Measurements from ENCODE around the gene UGT2B10. TPM values are rescaled to one million over a fixed set of nuclear protein-coding genes. Genes with fewer than 3 reads are reported as not detected.

The UGT2B10 gene
- total and polyA plus RNA-seq, 2 of the 8 experiments (the other 6 are each of a cell fraction or from before 2014, with no cell fraction given) = not detected

GRCh38 chr4:68859655-68860054 is 43.9 kb downstream of the UGT2B10 start (continued):
- TF ChIP-seq POU5F1 (IDR thresholded peaks at IDR 0.05; ENCODE audit: low read depth, low read length) = no peak

DNA sequence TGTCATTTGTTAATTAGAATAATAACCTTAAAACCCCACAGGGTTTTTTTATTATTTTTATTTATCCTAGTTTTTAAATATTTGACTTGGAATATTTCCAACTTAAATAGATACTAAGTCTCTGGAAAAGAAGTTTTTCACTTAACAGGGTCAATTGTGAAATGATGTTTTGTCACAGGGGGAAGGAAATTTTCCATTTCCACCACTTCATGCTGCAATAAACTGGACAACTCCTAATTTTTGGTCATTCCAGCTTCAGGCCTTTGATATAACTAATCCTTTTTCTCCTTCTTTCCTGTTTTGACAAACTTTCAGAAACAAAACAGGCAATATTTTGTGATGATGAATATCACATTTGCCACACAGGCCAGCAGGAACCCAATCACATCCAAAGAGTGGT is 45.3 kb downstream of the UGT2B10 start:
- H4K5ac ChIP-seq (ENCODE audit: insufficient read length, low read depth, low read length) = no peak overlapping the region
- H3K4me1 ChIP-seq (replicated peaks in 1 of 4; ENCODE audit: control insufficient read depth in 3 of 4, insufficient read depth in 4 of 4, low read length in 3 of 4) = no peaks in the 10 kb centered on the region
- H3K4me3 ChIP-seq (ENCODE audit: extremely low read depth in 1 of 4, insufficient read depth in 2 of 4, low read depth in 3 of 4, low read length in 4 of 4) = no peak overlapping the region
- H3K9ac ChIP-seq (replicated peaks in 1 of 4; ENCODE audit: extremely low read depth in 1 of 4, low read depth in 3 of 4, low read length in 3 of 4) = no peak overlapping the region
- no peak overlapping the region for H3K4me2 ChIP-seq (ENCODE audit: insufficient read depth in 1 of 2, low read depth in 2 of 2, low read length in 2 of 2)
- CTCF ChIA-PET (ENCODE audit: partially characterized antibody) = no interaction called here
- no peaks in the 10 kb centered on the region for H4K20me1 ChIP-seq (replicated peaks in 1 of 2; ENCODE audit: control insufficient read depth in 1 of 2, insufficient read depth in 2 of 2, low read length in 2 of 2)
- no peak overlapping the region for H3K23ac ChIP-seq (ENCODE audit: insufficient read length)
- H3K14ac ChIP-seq (ENCODE audit: insufficient read length) = no peak overlapping the region
- H3K9me3 ChIP-seq (ENCODE audit: insufficient read depth in 2 of 2, low read depth in 1 of 2, low read length in 1 of 2) = peaks cover 0 to 3% of the 10 kb centered on the region in 2 experiments; a peak in 2 of 4 replicates
- H4K8ac ChIP-seq (ENCODE audit: extremely low read depth, insufficient read depth, low read length) = no peak overlapping the region
- H2AK5ac ChIP-seq (ENCODE audit: low read depth, low read length) = no peak overlapping the region
- H3K79me2 ChIP-seq (ENCODE audit: control insufficient read depth in 1 of 2, insufficient read depth in 2 of 2, low read length in 2 of 2) = no peaks in the 10 kb centered on the region
- no peak overlapping the region for H3K27ac ChIP-seq (ENCODE audit: low read depth, low read length)
- no peak overlapping the region for H2BK20ac ChIP-seq (ENCODE audit: low read length)
- H2BK120ac ChIP-seq (replicated peaks; ENCODE audit: low read depth, low read length) = no peak overlapping the region
- no peaks in the 10 kb centered on the region for H3K79me1 ChIP-seq (ENCODE audit: low read depth, low read length)
- no peak for DNase-seq (ENCODE audit: low read depth in 1 of 2, low spot score in 2 of 2)
- no peaks in the 10 kb centered on the region for H3K23me2 ChIP-seq (ENCODE audit: low read depth, low read length)
- POLR2A ChIA-PET (ENCODE audit: partially characterized antibody) = no interaction called here
- H2BK5ac ChIP-seq (ENCODE audit: low read depth, low read length) = no peak overlapping the region
- no peak for FAIRE-seq
- no peaks in the 10 kb centered on the region for H3K27me3 ChIP-seq (replicated peaks in 1 of 4; ENCODE audit: control insufficient read depth in 3 of 4, extremely low read depth in 1 of 4, insufficient read depth in 3 of 4, low read length in 3 of 4)
- H3K36me3 ChIP-seq (ENCODE audit: control insufficient read depth in 2 of 4, insufficient read depth in 4 of 4, low read length in 3 of 4) = peaks cover 0 to 3% (median 0%) of the 10 kb centered on the region in 4 experiments; a peak in 2 of 8 replicates
- H2AFZ ChIP-seq (ENCODE audit: low read length) = no peak overlapping the region
- no peak overlapping the region for H3K4ac ChIP-seq (replicated peaks; ENCODE audit: insufficient read length, low read depth, low read length)
- H4K91ac ChIP-seq (replicated peaks; ENCODE audit: insufficient read length, low read length) = no peak overlapping the region
- H2BK15ac ChIP-seq (ENCODE audit: low read length) = no peak overlapping the region
- H2BK12ac ChIP-seq (ENCODE audit: low read depth, low read length) = no peak overlapping the region
- no peak overlapping the region for H3K56ac ChIP-seq (replicated peaks; ENCODE audit: insufficient read length, low read depth, low read length)
- no peak overlapping the region for H3K18ac ChIP-seq (ENCODE audit: extremely low read depth, low read length)
- TF ChIP-seq SIRT6 (IDR thresholded peaks at IDR 0.05; ENCODE audit: low read length) = no peak
- TF ChIP-seq KDM5A (IDR thresholded peaks at IDR 0.05; ENCODE audit: low read length) = no peak
- no peak for TF ChIP-seq POU5F1 (IDR thresholded peaks at IDR 0.05; ENCODE audit: low read depth, low read length)
- no peak for TF ChIP-seq TAF1 (IDR thresholded peaks at IDR 0.05; ENCODE audit: low read depth, low read length)
- no peak for TF ChIP-seq RBBP5 (IDR thresholded peaks at IDR 0.05; ENCODE audit: borderline replicate concordance, low read depth, low read length)
- TF ChIP-seq TBP (IDR thresholded peaks at IDR 0.05; ENCODE audit: low read depth, low read length) = no peak
- no peak for TF ChIP-seq PHF8 (conservative IDR thresholded peaks at IDR 0.05; ENCODE audit: low read depth, low read length)
- no peak for TF ChIP-seq TCF12 (IDR thresholded peaks at IDR 0.05; ENCODE audit: low read depth, low read length)
- TF ChIP-seq SIN3A (conservative IDR thresholded peaks at IDR 0.05 in 1 of 2, IDR thresholded peaks at IDR 0.05 in 1 of 2; ENCODE audit: low read depth in 1 of 2, low read length in 2 of 2) = no peak
- no peak for TF ChIP-seq EGR1 (IDR thresholded peaks at IDR 0.05; ENCODE audit: borderline replicate concordance, low read depth, low read length)
- TF ChIP-seq ZNF274 (IDR thresholded peaks at IDR 0.05; ENCODE audit: borderline replicate concordance, extremely low read depth, low read length) = no peak
- no peak for TF ChIP-seq MAFK (IDR thresholded peaks at IDR 0.05; ENCODE audit: low read depth, low read length)
- no peak for TF ChIP-seq SAP30 (IDR thresholded peaks at IDR 0.05; ENCODE audit: insufficient read depth, insufficient replicate concordance, low read length)
- TF ChIP-seq RXRA (IDR thresholded peaks at IDR 0.05; ENCODE audit: insufficient read depth, low read depth, low read length) = no peak

Data from H1 (cell line).